Ovary (tissue), 9 donors: Measurements from ENCODE around the gene ASPN. TPM values are rescaled to one million over a fixed set of nuclear protein-coding genes. Genes with fewer than 3 reads are reported as not detected.

Experiments used
- DNase-seq, 5 donors: peaks; one replicate each; pipeline ENCODE4 v3.0.0-alpha.2; 2019 to 2020
- H3K27ac ChIP-seq, 2 donors: fragments of 200-600 bp; one replicate each; pipeline versions ENCODE4 v1.5.1 to v1.8.0; 2019 to 2022
- H3K27me3 ChIP-seq: fragments of 200-600 bp; one replicate; pipeline ENCODE4 v1.8.0; 2022
- H3K36me3 ChIP-seq: fragments of 200-600 bp; sonication (generic); one replicate; pipeline ENCODE4 v1.5.1; 2019
- H3K4me1 ChIP-seq: one replicate; pipeline ENCODE4 v1.8.1; 2013; ENCODE audit warnings: mild to moderate bottlenecking, moderate library complexity; ENCODE audit not compliant: insufficient read depth
- H3K4me3 ChIP-seq: fragments of 200-600 bp; sonication (generic); one replicate; pipeline ENCODE4 v1.5.1; 2017
- H3K9me3 ChIP-seq, 2 donors: fragments of 200-600 bp in 1 of 2; sonication (generic) in 1 of 2; one replicate each; pipeline versions ENCODE4 v1.5.1 to v1.8.1; 2013 to 2019; ENCODE audit warnings: mild to moderate bottlenecking in 1 of 2, moderate library complexity in 1 of 2
- CTCF ChIP-seq, 3 donors: fragments of 450-650 bp in 2 of 3; fragments of 200-600 bp in 1 of 3; IDR thresholded peaks; one replicate each; pipeline versions ENCODE4 v1.5.1 to v1.8.0; 2016 to 2022; ENCODE audit warnings: antibody characterized with exemption in 3 of 3, mild to moderate bottlenecking in 1 of 3
- EP300 ChIP-seq: sonication (generic); formaldehyde crosslinking; IDR thresholded peaks from one replicate; pipeline ENCODE4 v1.6.1; 2017; ENCODE audit warnings: antibody characterized with exemption
- POLR2A ChIP-seq: fragments of 450-650 bp; IDR thresholded peaks from one replicate; pipeline ENCODE4 v1.6.1; 2017; ENCODE audit warnings: antibody characterized with exemption, mild to moderate bottlenecking, moderate library complexity
- WGBS, 3 donors: extraction: QIAGEN DNeasy Blood & Tissue Kit in 1 of 3; methylation state at CpG; one replicate each; pipeline versions ENCODE4 v1.1.5 to v1.1.7; 2013 to 2017; 5-methylcytosine and 5-hydroxymethylcytosine counted together
- intact Hi-C, 4 donors: fragments of 100-400 bp; cut with DNase I; formaldehyde crosslinking; loops; one replicate each; pipeline versions ENCODE4 v1.11.0 to v1.15.1; 2022 to 2023
- polyA plus RNA-seq, 2 donors: library from polyadenylated mRNA; stranded (reverse); fragments of 200-250 nt in 1 of 2; fragments of 350-450 nt in 1 of 2; fragmentation: Illumina TruSeq in 1 of 2; extraction: RNeasy Lipid Tissue Mini Kit (QIAGEN cat#74804) in 1 of 2; gene quantifications; one replicate each; pipeline ENCODE4 v1.2.3, GENCODE V29; 2013 to 2014
- total RNA-seq, 7 donors: library from RNA; depleted of rRNA in 2 of 7; stranded (reverse); fragments of >200 nt in 2 of 7; fragmentation: NEBNext Ultra II Directional in 3 of 7; extraction: Animal tissue kit (Norgen Biotek cat#: 25700) in 3 of 7; gene quantifications; one replicate each; pipeline versions ENCODE4 v1.1.0 to v1.2.4, GENCODE V29; 2016 to 2023
- donor health status: DM: no; HTN: no; CAD: no; lungs with moderate emphysema.
- donor health status: DM: no; HTN: no; CAD: no.
- donor health status: Bipolar disorder and iron deficiency.
- donor health status: DM: yes; HTN: yes; CAD: no.
- donor health status: DM: no; HTN: no; CAD: no.
- donor health status: DM: yes; HTN: yes; CAD: no.

The ASPN gene
- total and polyA plus RNA-seq, 9 donors, result 0.90 to 39.5 (median 4.5) TPM

DNA sequence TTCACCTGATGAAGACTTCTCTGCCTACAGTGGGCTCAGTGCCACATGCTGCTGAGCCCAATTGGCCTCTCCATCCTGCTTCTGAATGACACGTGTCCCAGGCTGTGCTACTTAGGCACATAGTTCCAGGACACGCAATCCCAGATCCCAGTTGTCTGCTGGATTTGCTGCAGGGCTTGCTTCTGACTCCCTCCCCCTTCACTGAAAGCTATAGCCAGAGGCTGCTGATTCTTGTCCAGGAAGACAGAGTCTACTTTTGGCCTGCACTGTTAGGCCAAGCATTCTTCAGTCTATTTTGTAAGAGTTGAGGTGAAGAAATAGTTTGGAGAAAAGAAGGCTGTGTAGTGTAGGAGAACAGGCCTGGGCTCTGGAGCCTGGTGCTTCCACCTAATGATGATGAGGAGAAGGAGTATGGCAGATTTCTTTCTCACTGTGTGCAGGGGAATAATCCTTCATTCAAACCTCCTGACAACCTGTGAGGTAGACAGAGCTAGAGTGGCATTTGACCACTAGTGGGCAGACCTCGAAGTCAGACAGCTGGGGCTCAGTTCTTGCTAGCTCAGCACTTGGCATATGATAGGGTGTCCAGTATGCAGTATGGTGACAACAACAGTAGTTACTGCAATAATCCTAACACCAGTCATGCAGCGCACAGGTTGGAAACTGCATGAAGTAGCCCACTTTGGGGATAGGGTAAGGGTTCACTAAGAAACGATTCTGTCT is 19.5 kb upstream of the ASPN start:
- intact Hi-C loops, result no loop called here
- TF ChIP-seq CTCF (IDR thresholded peaks at IDR 0.05) (no peak), EP300 (no peak), POLR2A (no peak)
- Histone ChIP-seq H3K4me3 (no peak overlapping the region), H3K27me3 (no peaks in the 10 kb centered on the region), H3K9me3 (no peaks in the 10 kb centered on the region), H3K36me3 (no peaks in the 10 kb centered on the region), H3K27ac (no peak overlapping the region), H3K4me1 (peaks cover 5% of the 10 kb centered on the region)
- peak in 1 of 5 donors; percentile 28 for DNase-seq
- WGBS, 3 donors, result 77 to 86% (median 82%) methylated on average over 5 of the region's 5 CpGs

DNA sequence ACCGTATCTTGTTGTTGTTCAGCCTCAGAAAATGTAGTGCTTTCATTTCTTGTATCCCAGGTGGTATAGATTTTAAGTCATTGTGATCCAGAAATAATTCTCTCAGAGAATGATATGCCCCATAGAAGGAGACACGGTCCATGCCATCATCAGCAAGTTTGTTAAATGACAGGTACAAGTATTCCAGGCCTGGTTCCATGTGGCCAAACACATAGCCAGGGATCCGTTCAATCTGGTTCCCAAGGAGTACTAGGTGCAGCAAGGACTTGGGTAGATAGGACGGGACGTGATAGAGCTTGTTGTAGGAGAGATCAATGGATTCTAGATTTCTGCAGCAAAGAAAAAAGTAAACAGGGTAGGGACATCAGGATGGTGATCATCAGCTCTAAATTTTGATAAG is 18.4 kb upstream of the ASPN start:
- Histone ChIP-seq H3K27ac (no peak overlapping the region), H3K9me3 (no peaks in the 10 kb centered on the region), H3K4me1 (peaks cover 3% of the 10 kb centered on the region), H3K4me3 (no peak overlapping the region), H3K27me3 (no peaks in the 10 kb centered on the region), H3K36me3 (no peaks in the 10 kb centered on the region)
- intact Hi-C loops, result no loop called here
- 96 to 99% (median 97%) methylated on average over 5 of the region's 5 CpGs for WGBS, 3 donors
- TF ChIP-seq EP300, result no peak
- no peak for TF ChIP-seq CTCF (IDR thresholded peaks at IDR 0.05)
- TF ChIP-seq POLR2A, result no peak
- DNase-seq, result no peak

- no peak for DNase-seq
- TF ChIP-seq CTCF (IDR thresholded peaks at IDR 0.05) (no peak), EP300 (no peak), POLR2A (no peak)
- no peaks in the 10 kb centered on the region for H3K9me3 ChIP-seq
- no peak overlapping the region for H3K27ac ChIP-seq
- WGBS, 3 donors, result 7 to 45% (median 19%) methylated on average over 2 of the region's 2 CpGs
- H3K36me3 ChIP-seq, result no peaks in the 10 kb centered on the region
- intact Hi-C loops, result no loop called here
- peaks cover 3% of the 10 kb centered on the region for H3K4me1 ChIP-seq
- no peak overlapping the region for H3K4me3 ChIP-seq
- no peaks in the 10 kb centered on the region for H3K27me3 ChIP-seq
These were observed 17.4 kb upstream of the ASPN start for GRCh38 chr9:92499701-92500100.

DNA sequence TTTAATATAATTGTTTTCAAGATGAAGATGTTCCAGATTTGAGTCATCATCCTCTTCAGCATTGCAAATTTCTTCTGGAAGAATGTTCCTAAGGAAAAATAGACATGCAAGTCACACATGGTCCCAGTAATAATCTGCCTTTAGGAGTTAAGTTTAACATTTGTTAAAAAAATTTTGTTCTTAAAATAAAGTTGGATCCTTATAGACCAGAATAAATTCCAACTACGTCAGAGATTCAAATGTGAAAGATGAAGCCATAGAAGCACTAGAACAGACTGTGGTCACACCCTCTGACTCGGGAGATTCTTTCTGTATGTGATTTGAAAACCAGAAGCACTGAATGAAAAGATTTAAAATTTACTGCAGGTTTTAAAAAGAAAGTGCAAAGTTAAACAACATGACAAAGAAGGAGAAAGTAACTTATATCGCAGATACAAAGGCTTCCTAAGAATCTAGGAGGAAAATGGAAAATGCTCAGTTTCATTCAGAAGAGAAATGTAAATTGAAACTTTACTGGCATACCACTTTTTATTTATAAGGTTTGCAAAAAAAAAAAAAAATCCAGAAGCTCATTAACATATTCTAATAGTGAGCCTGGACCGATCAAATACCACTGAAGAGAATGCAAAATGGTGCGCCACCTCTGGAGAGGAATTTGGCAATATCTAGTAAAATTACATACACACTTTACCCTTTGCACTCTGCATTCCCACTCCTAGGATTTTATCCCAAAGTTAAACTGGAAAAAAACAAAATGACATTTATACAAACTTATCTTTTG is 14.3 kb upstream of the ASPN start:
- intact Hi-C loops, result no loop called here
- TF ChIP-seq EP300 (no peak), CTCF (IDR thresholded peaks at IDR 0.05) (no peak), POLR2A (no peak)
- H3K4me1 ChIP-seq, result peaks cover 3% of the 10 kb centered on the region
- no peaks in the 10 kb centered on the region for H3K9me3 ChIP-seq
- no peaks in the 10 kb centered on the region for H3K27me3 ChIP-seq
- no peaks in the 10 kb centered on the region for H3K36me3 ChIP-seq
- DNase-seq, result no peak
- H3K4me3 ChIP-seq, result no peak overlapping the region
- 78 to 85% (median 82%) methylated on average over 5 of the region's 5 CpGs for WGBS, 3 donors
- H3K27ac ChIP-seq, result no peak overlapping the region
